ENCODE measurements around the gene HS3ST5. TPM values are rescaled to one million over a fixed set of nuclear protein-coding genes. Genes with fewer than 3 reads are reported as not detected.

The HS3ST5 gene
- total RNA-seq, 1 experiment from 2014 or later, result 0.09 TPM

- ChIA-PET POLR2A (ENCODE audit: unreplicated experiment) (no interaction called here), CTCF (interaction anchor here (0.7 kb wide), 1 partner anchor 184 kb away, joined by 3 read pairs; no protein-coding TSS in a partner anchor)
- Histone ChIP-seq H3K4me1 (replicated peaks; ENCODE audit: insufficient read depth) (no peaks in the 10 kb centered on the region), H3K27me3 (ENCODE audit: insufficient read depth, low read depth) (no peaks in the 10 kb centered on the region), H4K20me1 (ENCODE audit: insufficient read depth) (no peaks in the 10 kb centered on the region), H3K9me2 (ENCODE audit: insufficient read depth) (no peaks in the 10 kb centered on the region), H3K4me2 (no peak overlapping the region), H3K9me3 (ENCODE audit: insufficient read depth, low read depth) (no peaks in the 10 kb centered on the region), H3K36me3 (ENCODE audit: low read depth) (no peaks in the 10 kb centered on the region), H3K27ac (no peak overlapping the region), H3K4me3 (no peak overlapping the region), H3F3A (ENCODE audit: insufficient read depth, low read depth) (no peaks in the 10 kb centered on the region), H3K79me2 (ENCODE audit: low read depth) (no peaks in the 10 kb centered on the region), H2AFZ (no peak overlapping the region)
- intact Hi-C loops (cut with micrococcal nuclease; ENCODE audit: unreplicated experiment), result no loop called here
- no TSS peak for BruUV-seq (replicated peaks)
- DNase-seq, result no peak
- TF ChIP-seq EZH2 (IDR thresholded peaks at IDR 0.05; ENCODE audit: low read depth), result no peak
- TF ChIP-seq CTCF (conservative IDR thresholded peaks at IDR 0.05), result no peak
Measured at GRCh38 chr6:114364301-114364700, 21.5 kb upstream of the HS3ST5 start.

GRCh38 chr6:114362957-114363356 lies 20.1 kb upstream of the HS3ST5 start:
- Histone ChIP-seq H3K9me3 (ENCODE audit: insufficient read depth, low read depth) (no peaks in the 10 kb centered on the region), H3K36me3 (ENCODE audit: low read depth) (no peaks in the 10 kb centered on the region), H2AFZ (no peak overlapping the region), H3K9me2 (ENCODE audit: insufficient read depth) (no peaks in the 10 kb centered on the region), H3K4me1 (replicated peaks; ENCODE audit: insufficient read depth) (no peaks in the 10 kb centered on the region), H3K79me2 (ENCODE audit: low read depth) (no peaks in the 10 kb centered on the region), H3F3A (ENCODE audit: insufficient read depth, low read depth) (no peaks in the 10 kb centered on the region), H3K27me3 (ENCODE audit: insufficient read depth, low read depth) (no peaks in the 10 kb centered on the region), H3K4me2 (no peak overlapping the region), H3K27ac (no peak overlapping the region), H4K20me1 (ENCODE audit: insufficient read depth) (no peaks in the 10 kb centered on the region), H3K4me3 (no peak overlapping the region)
- ChIA-PET POLR2A (ENCODE audit: unreplicated experiment) (no interaction called here), CTCF (no interaction called here)
- no peak for TF ChIP-seq EZH2 (IDR thresholded peaks at IDR 0.05; ENCODE audit: low read depth)
- no peak for TF ChIP-seq CTCF (conservative IDR thresholded peaks at IDR 0.05)
- BruUV-seq (replicated peaks), result no TSS peak
- intact Hi-C loops (cut with micrococcal nuclease; ENCODE audit: unreplicated experiment), result no loop called here
- no peak for DNase-seq

- Histone ChIP-seq H3K27ac (no peak overlapping the region), H3K4me3 (no peak overlapping the region), H3K79me2 (ENCODE audit: low read depth) (no peaks in the 10 kb centered on the region), H2AFZ (no peak overlapping the region), H3K9me2 (ENCODE audit: insufficient read depth) (no peaks in the 10 kb centered on the region), H3K4me2 (no peak overlapping the region), H3K4me1 (replicated peaks; ENCODE audit: insufficient read depth) (no peaks in the 10 kb centered on the region), H3F3A (ENCODE audit: insufficient read depth, low read depth) (no peaks in the 10 kb centered on the region), H4K20me1 (ENCODE audit: insufficient read depth) (no peaks in the 10 kb centered on the region), H3K36me3 (ENCODE audit: low read depth) (no peaks in the 10 kb centered on the region), H3K9me3 (ENCODE audit: insufficient read depth, low read depth) (no peaks in the 10 kb centered on the region), H3K27me3 (ENCODE audit: insufficient read depth, low read depth) (no peaks in the 10 kb centered on the region)
- CTCF ChIA-PET, result no interaction called here
- BruUV-seq (replicated peaks), result no TSS peak
- intact Hi-C loops (cut with micrococcal nuclease; ENCODE audit: unreplicated experiment), result no loop called here
- POLR2A ChIA-PET (ENCODE audit: unreplicated experiment), result no interaction called here
- no peak for TF ChIP-seq EZH2 (IDR thresholded peaks at IDR 0.05; ENCODE audit: low read depth)
- no peak for TF ChIP-seq CTCF (conservative IDR thresholded peaks at IDR 0.05)
- DNase-seq, result no peak
Measured at GRCh38 chr6:114362396-114362795, 19.6 kb upstream of the HS3ST5 start.

Data from PC-9 (cell line).